IPS-NIHi11 (cell line): Measurements from ENCODE around the gene PVALB.

Source experiments
- DNase-seq: peaks from one replicate; pipeline ENCODE4 v3.0.0; 2012; ENCODE audit warnings: mixed read lengths, low spot score

The PVALB gene

GRCh38 chr22:36816636-36817524 lies at the start of gene PVALB:
PVALB (minus strand) TSS chr22:36817035; CDS start chr22:36817005, 30 bp downstream.
- peak; percentile 74 for DNase-seq

GRCh38 chr22:36865346-36865745 lies 48.5 kb upstream of the PVALB start:
- DNase-seq, result peak; percentile 85

- DNase-seq, result no peak
Measured at GRCh38 chr22:36864454-36865215, 47.8 kb upstream of the PVALB start.

- DNase-seq, result no peak
Measured at GRCh38 chr22:36863979-36864378, 47.1 kb upstream of the PVALB start.

GRCh38 chr22:36863281-36863680 lies 46.4 kb upstream of the PVALB start:
- DNase-seq, result no peak

- DNase-seq, result no peak
Measured at GRCh38 chr22:36862251-36863242, 45.7 kb upstream of the PVALB start.

GRCh38 chr22:36860821-36861659 lies 44.2 kb upstream of the PVALB start, which contains the start of gene NCF4:
NCF4 (plus strand) TSS chr22:36861006; CDS start chr22:36861172, 166 bp downstream.
- DNase-seq, result no peak

GRCh38 chr22:36860438-36860820 lies 43.6 kb upstream of the PVALB start:
- no peak for DNase-seq

- DNase-seq, result no peak
Measured at GRCh38 chr22:36860017-36860416, 43.2 kb upstream of the PVALB start.

- no peak for DNase-seq
Measured at GRCh38 chr22:36858966-36859365, 42.1 kb upstream of the PVALB start.

- DNase-seq, result no peak
Measured at GRCh38 chr22:36858156-36858555, 41.3 kb upstream of the PVALB start.

GRCh38 chr22:36856792-36857135 lies 39.9 kb upstream of the PVALB start:
- no peak for DNase-seq

GRCh38 chr22:36856121-36856791 lies 39.4 kb upstream of the PVALB start:
- DNase-seq, result peak; percentile 92

GRCh38 chr22:36855478-36855877 lies 38.6 kb upstream of the PVALB start:
- no peak for DNase-seq

- DNase-seq, result peak; percentile 78
Measured at GRCh38 chr22:36853407-36854099, 36.7 kb upstream of the PVALB start.

GRCh38 chr22:36852056-36852973 lies 35.5 kb upstream of the PVALB start:
- DNase-seq, result no peak

- no peak for DNase-seq
Measured at GRCh38 chr22:36850682-36851081, 33.8 kb upstream of the PVALB start.

- no peak for DNase-seq
Measured at GRCh38 chr22:36850056-36850455, 33.2 kb upstream of the PVALB start.

GRCh38 chr22:36846949-36847348 lies 30.1 kb upstream of the PVALB start:
- no peak for DNase-seq
